HFFc6 (cell line): ENCODE results near the gene PLXNB1. TPM values are rescaled to one million over a fixed set of nuclear protein-coding genes. Genes with fewer than 3 reads are reported as not detected.

ENCODE experiments used
- DNase-seq: peaks from one replicate; pipeline ENCODE4 v3.0.0-alpha.2; 2018
- H3K27ac Mint-ChIP-seq: 2 replicates; pipeline ENCODE4 v1.8.0; 2020; ENCODE audit warnings: mild to moderate bottlenecking, mixed read lengths
- H3K27me3 Mint-ChIP-seq: 2 replicates; pipeline ENCODE4 v1.8.0; 2021; ENCODE audit warnings: mild to moderate bottlenecking, moderate library complexity, mixed read lengths; ENCODE audit not compliant: insufficient read depth
- H3K36me3 Mint-ChIP-seq: 2 replicates; pipeline ENCODE4 v1.8.0; 2021; ENCODE audit warnings: low read depth, mixed read lengths
- H3K4me1 Mint-ChIP-seq: 2 replicates; pipeline ENCODE4 v1.8.0; 2020; ENCODE audit warnings: low read depth, mixed read lengths
- H3K4me3 Mint-ChIP-seq: 2 replicates; pipeline ENCODE4 v1.8.0; 2020; ENCODE audit warnings: mild to moderate bottlenecking, moderate library complexity, mixed read lengths
- H3K9me3 Mint-ChIP-seq: 2 replicates; pipeline ENCODE4 v1.8.0; 2020; ENCODE audit warnings: mild to moderate bottlenecking, mixed read lengths
- total RNA-seq, 6 experiments: library from RNA; stranded (reverse); fragmentation: NEBNext Ultra II Directional; extraction: Animal tissue kit (Norgen Biotek cat#: 25700); gene quantifications; 2 replicates in 1 of 6; 3 replicates in 5 of 6; pipeline ENCODE4 v1.2.3, GENCODE V29; 2021
- TF ChIP-seq, protein P1 (sequence below): fragments of 200-600 bp; sonication (generic); IDR thresholded peaks from 2 replicates; pipeline ENCODE4 v1.5.0; 2021; ENCODE audit warnings: antibody characterized with exemption, mild to moderate bottlenecking

Gene PLXNB1
- total RNA-seq, 6 experiments from 2014 or later: 11.1 to 15.5 (median 12.8) TPM

DNA sequence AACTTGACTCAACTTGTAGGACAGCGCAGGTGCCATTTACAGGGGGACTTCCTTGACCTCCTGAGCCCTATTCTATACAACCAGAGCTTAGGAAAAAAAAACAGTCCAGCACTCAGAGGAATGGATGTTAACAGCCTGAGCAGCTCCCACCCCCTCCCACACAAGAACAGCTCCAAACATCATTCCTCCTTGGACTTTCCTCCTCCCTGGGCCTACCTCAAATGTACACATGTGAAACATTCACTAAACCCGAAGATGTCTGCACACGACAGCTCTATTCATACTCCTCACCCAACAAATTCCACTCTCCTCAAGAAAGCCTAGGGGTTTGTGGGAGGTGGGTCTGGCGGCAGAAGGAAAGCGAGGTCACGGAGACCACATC, 16.1 kb upstream of the PLXNB1 start:
- peak overlapping the region; percentile 92 for H3K4me3 Mint-ChIP-seq
- DNase-seq: no peak
- H3K9me3 Mint-ChIP-seq: no peaks in the 10 kb centered on the region
- peaks cover 5% of the 10 kb centered on the region; the same call in 1 of the 2 replicates for H3K27me3 Mint-ChIP-seq
- peak overlapping the region; percentile 90 for H3K27ac Mint-ChIP-seq
- peaks cover 21% of the 10 kb centered on the region; the same call in 1 of the 2 replicates for H3K36me3 Mint-ChIP-seq
- peaks cover 43% of the 10 kb centered on the region for H3K4me1 Mint-ChIP-seq
- TF ChIP-seq, protein P1, sequence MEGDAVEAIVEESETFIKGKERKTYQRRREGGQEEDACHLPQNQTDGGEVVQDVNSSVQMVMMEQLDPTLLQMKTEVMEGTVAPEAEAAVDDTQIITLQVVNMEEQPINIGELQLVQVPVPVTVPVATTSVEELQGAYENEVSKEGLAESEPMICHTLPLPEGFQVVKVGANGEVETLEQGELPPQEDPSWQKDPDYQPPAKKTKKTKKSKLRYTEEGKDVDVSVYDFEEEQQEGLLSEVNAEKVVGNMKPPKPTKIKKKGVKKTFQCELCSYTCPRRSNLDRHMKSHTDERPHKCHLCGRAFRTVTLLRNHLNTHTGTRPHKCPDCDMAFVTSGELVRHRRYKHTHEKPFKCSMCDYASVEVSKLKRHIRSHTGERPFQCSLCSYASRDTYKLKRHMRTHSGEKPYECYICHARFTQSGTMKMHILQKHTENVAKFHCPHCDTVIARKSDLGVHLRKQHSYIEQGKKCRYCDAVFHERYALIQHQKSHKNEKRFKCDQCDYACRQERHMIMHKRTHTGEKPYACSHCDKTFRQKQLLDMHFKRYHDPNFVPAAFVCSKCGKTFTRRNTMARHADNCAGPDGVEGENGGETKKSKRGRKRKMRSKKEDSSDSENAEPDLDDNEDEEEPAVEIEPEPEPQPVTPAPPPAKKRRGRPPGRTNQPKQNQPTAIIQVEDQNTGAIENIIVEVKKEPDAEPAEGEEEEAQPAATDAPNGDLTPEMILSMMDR: no peak

DNA sequence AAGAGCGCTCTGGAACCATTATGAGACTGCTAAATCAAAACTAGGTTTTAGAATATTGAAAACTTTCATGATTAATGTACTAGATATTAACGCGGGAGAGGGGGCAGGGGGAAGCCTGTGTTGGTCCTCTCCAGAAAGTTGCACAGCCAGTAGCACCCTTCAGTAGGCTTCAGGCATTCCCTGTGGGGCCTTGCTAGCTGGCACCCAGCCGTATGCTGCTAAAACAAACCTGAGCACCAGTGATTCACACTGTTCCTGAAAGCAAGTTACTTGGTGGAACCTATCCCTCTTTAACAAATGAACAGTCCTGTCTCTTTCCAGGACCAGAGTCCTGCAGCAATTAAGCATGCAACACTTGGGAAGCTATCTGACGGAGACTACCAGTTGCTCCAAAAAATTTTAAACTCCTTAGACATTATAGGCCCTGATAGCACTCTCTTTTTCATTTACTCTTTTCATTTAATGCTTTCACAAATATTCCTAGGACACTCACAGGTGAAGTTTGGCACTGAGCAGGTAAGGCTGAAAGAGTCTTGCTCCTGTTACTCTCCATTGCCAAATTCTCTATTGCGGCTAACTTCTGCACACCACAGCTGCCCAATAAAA, 15.5 kb upstream of the PLXNB1 start:
- TF ChIP-seq, protein P1: no peak
- peak overlapping the region; percentile 90 for H3K27ac Mint-ChIP-seq
- H3K36me3 Mint-ChIP-seq: peaks cover 27% of the 10 kb centered on the region; the same call in 1 of the 2 replicates
- H3K4me1 Mint-ChIP-seq: peaks cover 43% of the 10 kb centered on the region
- DNase-seq: no peak
- no peaks in the 10 kb centered on the region for H3K9me3 Mint-ChIP-seq
- peak overlapping the region; percentile 92 for H3K4me3 Mint-ChIP-seq
- peaks cover 5% of the 10 kb centered on the region; the same call in 1 of the 2 replicates for H3K27me3 Mint-ChIP-seq

DNA sequence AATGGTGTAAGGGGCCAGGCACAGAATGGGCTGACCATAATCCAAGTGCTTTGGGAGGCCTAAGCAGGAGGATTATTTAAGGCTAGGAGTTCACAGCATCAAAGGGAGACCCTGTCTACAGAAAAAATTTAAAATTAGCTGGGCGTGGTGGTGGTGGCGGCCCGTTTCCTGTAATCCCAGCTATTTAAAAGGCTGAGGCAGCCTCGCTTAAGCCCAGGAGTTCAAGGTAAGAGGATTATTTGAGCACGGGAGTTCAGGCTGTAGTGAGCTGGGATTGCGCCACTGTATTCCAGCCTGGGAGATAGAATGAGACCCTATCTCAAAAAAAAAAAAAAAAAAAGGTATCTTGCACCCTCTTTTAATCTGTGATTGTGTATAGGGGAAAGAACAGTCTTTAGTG, 12.1 kb upstream of the PLXNB1 start:
- H3K27ac Mint-ChIP-seq: peak overlapping the region; percentile 78
- peak overlapping the region; percentile 98; the same call in 1 of the 2 replicates for H3K4me3 Mint-ChIP-seq
- H3K9me3 Mint-ChIP-seq: no peaks in the 10 kb centered on the region
- TF ChIP-seq, protein P1: no peak
- H3K36me3 Mint-ChIP-seq: peaks cover 18% of the 10 kb centered on the region; the same call in 1 of the 2 replicates
- H3K27me3 Mint-ChIP-seq: peaks cover 5% of the 10 kb centered on the region; the same call in 1 of the 2 replicates
- H3K4me1 Mint-ChIP-seq: peaks cover 36% of the 10 kb centered on the region
- no peak for DNase-seq

DNA sequence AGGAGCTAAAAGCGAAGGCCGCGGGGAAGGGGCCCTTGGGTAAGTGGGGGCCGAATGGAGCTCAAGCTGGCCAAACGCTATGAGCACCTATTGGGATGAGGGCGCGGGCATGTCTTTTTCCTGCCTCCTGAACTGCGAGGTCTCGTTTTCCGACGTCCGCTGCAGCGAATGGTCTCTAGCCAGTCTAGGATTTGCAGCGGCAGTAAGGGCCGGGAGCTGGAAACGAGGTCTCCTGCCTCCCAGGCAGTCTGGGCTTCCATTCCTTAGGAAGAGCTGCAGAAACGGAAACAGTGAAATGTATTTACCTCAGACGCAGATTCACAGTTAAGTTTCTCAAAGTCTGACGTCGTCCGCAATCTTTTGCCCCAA, 10.7 kb upstream of the PLXNB1 start:
- H3K9me3 Mint-ChIP-seq: no peaks in the 10 kb centered on the region
- H3K36me3 Mint-ChIP-seq: peaks cover 18% of the 10 kb centered on the region; the same call in 1 of the 2 replicates
- TF ChIP-seq, protein P1: no peak
- peaks cover 27% of the 10 kb centered on the region for H3K4me1 Mint-ChIP-seq
- H3K27me3 Mint-ChIP-seq: no peaks in the 10 kb centered on the region; the same call in 1 of the 2 replicates
- H3K27ac Mint-ChIP-seq: peak overlapping the region; percentile 78
- no peak for DNase-seq
- H3K4me3 Mint-ChIP-seq: peak overlapping the region; percentile 98

DNA sequence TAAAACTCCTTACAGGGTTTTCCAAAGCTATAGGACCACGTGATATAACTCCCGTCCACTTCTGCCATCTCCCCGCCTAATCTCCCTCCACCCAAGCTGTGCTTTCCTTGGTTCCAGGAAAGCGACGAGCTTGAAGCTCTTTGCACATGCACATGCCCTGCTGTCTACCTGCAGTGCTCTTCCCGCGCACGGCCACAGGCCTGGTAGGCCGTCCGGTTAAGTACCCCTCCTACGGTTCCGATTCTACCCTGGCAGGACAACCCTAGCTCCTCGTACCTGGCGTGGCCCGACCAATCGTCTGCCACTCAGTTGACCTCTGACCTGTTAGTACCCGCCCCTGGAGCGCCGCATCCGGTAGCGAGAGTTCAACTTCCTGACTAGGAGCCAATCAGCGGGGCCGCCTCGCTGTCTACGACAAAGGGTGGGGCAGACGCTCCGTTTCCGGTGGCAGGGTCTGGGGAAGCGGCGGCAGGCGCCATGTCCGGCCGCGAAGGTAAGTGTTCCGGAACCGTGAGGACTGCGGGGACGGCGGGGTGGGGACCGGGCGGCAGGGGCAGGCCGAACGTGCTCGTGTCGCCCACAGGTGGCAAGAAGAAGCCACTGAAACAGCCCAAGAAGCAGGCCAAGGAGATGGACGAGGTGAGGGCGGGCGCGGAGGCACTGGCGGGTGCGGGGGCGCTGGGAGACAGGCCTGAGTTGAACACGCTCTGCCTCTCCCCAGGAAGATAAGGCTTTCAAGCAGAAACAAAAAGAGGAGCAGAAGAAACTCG, 10.1 kb upstream of the PLXNB1 start, which contains the start of the genes CCDC51 and TMA7:
Gene CCDC51 (minus strand): TSS at position 300 of the 770 bp plus-strand sequence. CDS start 4,991 bp downstream, outside the sequence.
Gene TMA7 (plus strand): TSS at position 438 of the 770 bp plus-strand sequence. CDS start 40 bp downstream, at position 478.
- no peaks in the 10 kb centered on the region for H3K9me3 Mint-ChIP-seq
- peak within 1 kb of the TSS; percentile 98 for H3K4me3 Mint-ChIP-seq
- no peaks in the 10 kb centered on the region; the same call in 1 of the 2 replicates for H3K27me3 Mint-ChIP-seq
- H3K27ac Mint-ChIP-seq: peak within 1 kb of the TSS; percentile 78
- H3K4me1 Mint-ChIP-seq: peaks cover 23% of the 10 kb centered on the region
- TF ChIP-seq, protein P1: 0 out of 2 replicates have a peak, but pooled peaks have one; percentile 16
- DNase-seq: peak; percentile 93
- peaks cover 18% of the 10 kb centered on the region; the same call in 1 of the 2 replicates for H3K36me3 Mint-ChIP-seq
